ENCODE data around the gene RAI1. TPM values are rescaled to one million over a fixed set of nuclear protein-coding genes. Genes with fewer than 3 reads are reported as not detected.
A peak's percentile ranks its signal among the peaks of the same experiment; 100 is the strongest.

Gene RAI1
- total and polyA plus RNA-seq, 2 of the 8 experiments (the other 6 are each of a cell fraction or from before 2014, with no cell fraction given): 0.39 to 1.2 TPM

DNA sequence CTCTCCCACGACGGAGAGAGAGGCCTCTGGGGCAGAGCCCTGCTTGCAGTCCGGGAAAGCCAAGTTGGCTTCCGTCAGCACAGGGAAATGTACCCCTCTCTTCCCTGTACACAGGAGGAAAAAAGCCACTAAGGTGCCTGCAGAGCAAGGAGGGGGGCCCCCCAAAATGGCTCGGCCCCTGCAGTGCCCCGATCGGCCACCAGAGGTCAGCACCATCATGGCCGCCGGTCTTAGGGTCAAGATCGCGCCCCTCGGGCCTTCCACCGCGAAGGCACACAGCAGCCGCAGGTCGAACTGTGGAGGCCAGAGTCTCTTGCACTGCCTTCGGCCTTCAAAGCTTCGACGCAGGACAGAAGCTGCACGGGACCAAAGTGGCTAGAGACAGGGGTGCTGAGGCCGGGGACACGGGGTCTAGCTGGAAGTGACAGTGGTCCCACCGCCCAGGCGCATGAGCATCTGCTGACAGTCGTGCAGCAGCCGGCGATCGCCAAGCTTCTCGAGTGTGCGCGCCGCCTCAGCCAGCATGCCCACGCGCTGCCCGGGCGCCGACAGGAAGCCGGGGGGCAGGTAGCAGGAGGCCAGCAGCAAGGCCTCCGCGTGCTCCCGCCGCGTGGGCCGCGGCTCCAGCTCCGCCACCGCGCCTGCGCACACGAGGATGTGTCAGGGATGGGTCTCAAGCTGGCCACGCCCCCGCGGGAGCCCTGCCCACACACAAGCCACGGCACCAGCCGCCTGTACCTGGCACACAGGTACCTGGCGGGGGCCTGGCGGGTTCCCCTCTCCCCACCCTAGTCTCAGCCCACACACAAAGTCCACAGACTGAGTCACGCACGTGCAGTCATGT is 131.2 kb downstream of the RAI1 start:
- Histone ChIP-seq H2BK12ac (ENCODE audit: low read depth, low read length) (0 out of 2 replicates have a peak overlapping the region, but pooled peaks have one; percentile 92), H2BK5ac (ENCODE audit: low read depth, low read length) (peak overlapping the region; percentile 75; the same call in 1 of the 2 replicates), H2BK120ac (replicated peaks; ENCODE audit: low read depth, low read length) (no peak overlapping the region), H4K8ac (ENCODE audit: extremely low read depth, insufficient read depth, low read length) (peak overlapping the region; percentile 16), H2BK15ac (ENCODE audit: low read length) (no peak overlapping the region), H4K20me1 (replicated peaks in 1 of 2; ENCODE audit: control insufficient read depth in 1 of 2, insufficient read depth in 2 of 2, low read length in 2 of 2) (peaks cover 6 to 17% of the 10 kb centered on the region in 2 experiments), H3K23me2 (ENCODE audit: low read depth, low read length) (peaks cover 10% of the 10 kb centered on the region; the same call in 1 of the 2 replicates), H3K27me3 (replicated peaks in 1 of 4; ENCODE audit: control insufficient read depth in 3 of 4, extremely low read depth in 1 of 4, insufficient read depth in 3 of 4, low read length in 3 of 4) (peaks cover 6 to 23% (median 16%) of the 10 kb centered on the region in 4 experiments), H3K4ac (replicated peaks; ENCODE audit: insufficient read length, low read depth, low read length) (no peak overlapping the region), H2AK5ac (ENCODE audit: low read depth, low read length) (no peak overlapping the region; the same call in 1 of the 2 replicates), H3K18ac (ENCODE audit: extremely low read depth, low read length) (peak overlapping the region; percentile 83), H4K5ac (ENCODE audit: insufficient read length, low read depth, low read length) (no peak overlapping the region), H3K36me3 (ENCODE audit: control insufficient read depth in 2 of 4, insufficient read depth in 4 of 4, low read length in 3 of 4) (peaks cover 18 to 38% (median 29%) of the 10 kb centered on the region in 4 experiments; a peak in 7 of 8 replicates), H3K23ac (ENCODE audit: insufficient read length) (no peak overlapping the region), H3K4me3 (ENCODE audit: extremely low read depth in 1 of 4, insufficient read depth in 2 of 4, low read depth in 3 of 4, low read length in 4 of 4) (peak overlapping the region in 1 of 4 experiments; percentile 14; a peak in 1 of 8 replicates), H3K79me1 (ENCODE audit: low read depth, low read length) (no peaks in the 10 kb centered on the region), H3K9me3 (ENCODE audit: insufficient read depth in 2 of 2, low read depth in 1 of 2, low read length in 1 of 2) (no peaks in the 10 kb centered on the region), H3K14ac (ENCODE audit: insufficient read length) (no peak overlapping the region), H3K4me2 (ENCODE audit: insufficient read depth in 1 of 2, low read depth in 2 of 2, low read length in 2 of 2) (peak overlapping the region in 1 of 2 experiments; percentile 69; a peak in 2 of 4 replicates), H3K79me2 (ENCODE audit: control insufficient read depth in 1 of 2, insufficient read depth in 2 of 2, low read length in 2 of 2) (no peaks in the 10 kb centered on the region), H3K56ac (replicated peaks; ENCODE audit: insufficient read length, low read depth, low read length) (no peak overlapping the region), H2BK20ac (ENCODE audit: low read length) (0 out of 2 replicates have a peak overlapping the region, but pooled peaks have one; percentile 5), H2AFZ (ENCODE audit: low read length) (no peak overlapping the region), H3K4me1 (replicated peaks in 1 of 4; ENCODE audit: control insufficient read depth in 3 of 4, insufficient read depth in 4 of 4, low read length in 3 of 4) (peaks cover 0 to 20% (median 12%) of the 10 kb centered on the region in 4 experiments; a peak in 6 of 7 replicates), H4K91ac (replicated peaks; ENCODE audit: insufficient read length, low read length) (no peak overlapping the region), H3K9ac (replicated peaks in 1 of 4; ENCODE audit: extremely low read depth in 1 of 4, low read depth in 3 of 4, low read length in 3 of 4) (no peak overlapping the region), H3K27ac (ENCODE audit: low read depth, low read length) (no peak overlapping the region)
- ChIA-PET POLR2A (ENCODE audit: partially characterized antibody) (interaction anchor here (0.7 to 24.7 kb wide), 8 partner anchors 12 to 112 kb away, joined by 3 to 532 read pairs (median 4); partner anchors contain the start of gene SREBF1), CTCF (ENCODE audit: partially characterized antibody) (interaction anchor here (0.7 to 18.1 kb wide), 50 partner anchors 7 to 1885 kb away, joined by 3 to 375 read pairs (median 4); partner anchors contain the start of gene SREBF1)
- no peak for FAIRE-seq
- WGBS, 2 experiments (ENCODE audit: extremely low coverage in 1 of 2, insufficient coverage in 1 of 2, insufficient read length in 1 of 2, insufficient replicate concordance in 2 of 2, low coverage in 1 of 2, low lambda C conversion rate in 2 of 2, missing lambda C conversion rate in 1 of 2): 63% methylated on average over 53 of the region's 59 CpGs; no CpG with 5 or more reads in 1 of the 2 experiments
- peak in 1 of 2 experiments; percentile 99 for DNase-seq (ENCODE audit: low read depth in 1 of 2, low spot score in 2 of 2)
- TF ChIP-seq GABPA (IDR thresholded peaks at IDR 0.05; ENCODE audit: borderline replicate concordance, insufficient read depth, low read length): peak; percentile 64; the same call in 1 of the 2 replicates
- TF ChIP-seq, protein P1, sequence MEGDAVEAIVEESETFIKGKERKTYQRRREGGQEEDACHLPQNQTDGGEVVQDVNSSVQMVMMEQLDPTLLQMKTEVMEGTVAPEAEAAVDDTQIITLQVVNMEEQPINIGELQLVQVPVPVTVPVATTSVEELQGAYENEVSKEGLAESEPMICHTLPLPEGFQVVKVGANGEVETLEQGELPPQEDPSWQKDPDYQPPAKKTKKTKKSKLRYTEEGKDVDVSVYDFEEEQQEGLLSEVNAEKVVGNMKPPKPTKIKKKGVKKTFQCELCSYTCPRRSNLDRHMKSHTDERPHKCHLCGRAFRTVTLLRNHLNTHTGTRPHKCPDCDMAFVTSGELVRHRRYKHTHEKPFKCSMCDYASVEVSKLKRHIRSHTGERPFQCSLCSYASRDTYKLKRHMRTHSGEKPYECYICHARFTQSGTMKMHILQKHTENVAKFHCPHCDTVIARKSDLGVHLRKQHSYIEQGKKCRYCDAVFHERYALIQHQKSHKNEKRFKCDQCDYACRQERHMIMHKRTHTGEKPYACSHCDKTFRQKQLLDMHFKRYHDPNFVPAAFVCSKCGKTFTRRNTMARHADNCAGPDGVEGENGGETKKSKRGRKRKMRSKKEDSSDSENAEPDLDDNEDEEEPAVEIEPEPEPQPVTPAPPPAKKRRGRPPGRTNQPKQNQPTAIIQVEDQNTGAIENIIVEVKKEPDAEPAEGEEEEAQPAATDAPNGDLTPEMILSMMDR (IDR thresholded peaks at IDR 0.05; ENCODE audit: control extremely low read depth in 1 of 3, insufficient read depth in 1 of 3, low read depth in 1 of 3, low read length in 3 of 3): peak; percentile 93 to 97 (median 97)
- TF ChIP-seq, protein P2, sequence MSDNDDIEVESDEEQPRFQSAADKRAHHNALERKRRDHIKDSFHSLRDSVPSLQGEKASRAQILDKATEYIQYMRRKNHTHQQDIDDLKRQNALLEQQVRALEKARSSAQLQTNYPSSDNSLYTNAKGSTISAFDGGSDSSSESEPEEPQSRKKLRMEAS (IDR thresholded peaks at IDR 0.05): 0 out of 2 replicates have a peak, but pooled peaks have one; percentile 14
- TF ChIP-seq ASH2L (IDR thresholded peaks at IDR 0.05; ENCODE audit: low read length): peak; percentile 8
- TF ChIP-seq, protein P3, sequence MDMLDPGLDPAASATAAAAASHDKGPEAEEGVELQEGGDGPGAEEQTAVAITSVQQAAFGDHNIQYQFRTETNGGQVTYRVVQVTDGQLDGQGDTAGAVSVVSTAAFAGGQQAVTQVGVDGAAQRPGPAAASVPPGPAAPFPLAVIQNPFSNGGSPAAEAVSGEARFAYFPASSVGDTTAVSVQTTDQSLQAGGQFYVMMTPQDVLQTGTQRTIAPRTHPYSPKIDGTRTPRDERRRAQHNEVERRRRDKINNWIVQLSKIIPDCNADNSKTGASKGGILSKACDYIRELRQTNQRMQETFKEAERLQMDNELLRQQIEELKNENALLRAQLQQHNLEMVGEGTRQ (IDR thresholded peaks at IDR 0.05; ENCODE audit: low read length): 0 out of 2 replicates have a peak, but pooled peaks have one; percentile 13

Data from H1 (cell line).